ENCODE data around the gene NAALADL2. TPM values are rescaled to one million over a fixed set of nuclear protein-coding genes. Genes with fewer than 3 reads are reported as not detected.

NAALADL2 gene
- total and polyA plus RNA-seq, 9 of the 15 experiments (the other 6 are each of a cell fraction or from before 2014, with no cell fraction given) = 0.29 to 1.1 (median 0.79) TPM; not detected in 1

- no peak overlapping the region for H2AFZ ChIP-seq (ENCODE audit: low read depth, low read length)
- no peak overlapping the region for H3K4me2 ChIP-seq (ENCODE audit: insufficient read depth, low read length)
- DNase-seq (ENCODE audit: extremely low read depth in 1 of 4, low spot score in 3 of 4) = no peak
- ATAC-seq = no peak
- no peak for FAIRE-seq
- intact Hi-C loops (cut with micrococcal nuclease) (no loop called here), in situ Hi-C loops (cut with MboI) (no loop called here)
- TF ChIP-seq MCM7 (IDR thresholded peaks at IDR 0.05) = no peak
- no peak for TF ChIP-seq MECOM (CRISPR knock-in tag; IDR thresholded peaks at IDR 0.05)
- no peak for TF ChIP-seq BDP1 (IDR thresholded peaks at IDR 0.05; ENCODE audit: insufficient read depth, insufficient read length)
- TF ChIP-seq, protein P1, sequence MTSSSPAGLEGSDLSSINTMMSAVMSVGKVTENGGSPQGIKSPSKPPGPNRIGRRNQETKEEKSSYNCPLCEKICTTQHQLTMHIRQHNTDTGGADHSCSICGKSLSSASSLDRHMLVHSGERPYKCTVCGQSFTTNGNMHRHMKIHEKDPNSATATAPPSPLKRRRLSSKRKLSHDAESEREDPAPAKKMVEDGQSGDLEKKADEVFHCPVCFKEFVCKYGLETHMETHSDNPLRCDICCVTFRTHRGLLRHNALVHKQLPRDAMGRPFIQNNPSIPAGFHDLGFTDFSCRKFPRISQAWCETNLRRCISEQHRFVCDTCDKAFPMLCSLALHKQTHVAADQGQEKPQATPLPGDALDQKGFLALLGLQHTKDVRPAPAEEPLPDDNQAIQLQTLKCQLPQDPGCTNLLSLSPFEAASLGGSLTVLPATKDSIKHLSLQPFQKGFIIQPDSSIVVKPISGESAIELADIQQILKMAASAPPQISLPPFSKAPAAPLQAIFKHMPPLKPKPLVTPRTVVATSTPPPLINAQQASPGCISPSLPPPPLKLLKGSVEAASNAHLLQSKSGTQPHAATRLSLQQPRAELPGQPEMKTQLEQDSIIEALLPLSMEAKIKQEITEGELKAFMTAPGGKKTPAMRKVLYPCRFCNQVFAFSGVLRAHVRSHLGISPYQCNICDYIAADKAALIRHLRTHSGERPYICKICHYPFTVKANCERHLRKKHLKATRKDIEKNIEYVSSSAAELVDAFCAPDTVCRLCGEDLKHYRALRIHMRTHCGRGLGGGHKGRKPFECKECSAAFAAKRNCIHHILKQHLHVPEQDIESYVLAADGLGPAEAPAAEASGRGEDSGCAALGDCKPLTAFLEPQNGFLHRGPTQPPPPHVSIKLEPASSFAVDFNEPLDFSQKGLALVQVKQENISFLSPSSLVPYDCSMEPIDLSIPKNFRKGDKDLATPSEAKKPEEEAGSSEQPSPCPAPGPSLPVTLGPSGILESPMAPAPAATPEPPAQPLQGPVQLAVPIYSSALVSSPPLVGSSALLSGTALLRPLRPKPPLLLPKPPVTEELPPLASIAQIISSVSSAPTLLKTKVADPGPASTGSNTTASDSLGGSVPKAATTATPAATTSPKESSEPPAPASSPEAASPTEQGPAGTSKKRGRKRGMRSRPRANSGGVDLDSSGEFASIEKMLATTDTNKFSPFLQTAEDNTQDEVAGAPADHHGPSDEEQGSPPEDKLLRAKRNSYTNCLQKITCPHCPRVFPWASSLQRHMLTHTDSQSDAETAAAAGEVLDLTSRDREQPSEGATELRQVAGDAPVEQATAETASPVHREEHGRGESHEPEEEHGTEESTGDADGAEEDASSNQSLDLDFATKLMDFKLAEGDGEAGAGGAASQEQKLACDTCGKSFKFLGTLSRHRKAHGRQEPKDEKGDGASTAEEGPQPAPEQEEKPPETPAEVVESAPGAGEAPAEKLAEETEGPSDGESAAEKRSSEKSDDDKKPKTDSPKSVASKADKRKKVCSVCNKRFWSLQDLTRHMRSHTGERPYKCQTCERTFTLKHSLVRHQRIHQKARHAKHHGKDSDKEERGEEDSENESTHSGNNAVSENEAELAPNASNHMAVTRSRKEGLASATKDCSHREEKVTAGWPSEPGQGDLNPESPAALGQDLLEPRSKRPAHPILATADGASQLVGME (CRISPR knock-in tag; IDR thresholded peaks at IDR 0.05) = no peak
- no peak for TF ChIP-seq ESRRA (IDR thresholded peaks at IDR 0.05; ENCODE audit: borderline replicate concordance, low read depth)
- TF ChIP-seq USF1 (CRISPR knock-in tag; IDR thresholded peaks at IDR 0.05) = no peak
- TF ChIP-seq, protein P2, sequence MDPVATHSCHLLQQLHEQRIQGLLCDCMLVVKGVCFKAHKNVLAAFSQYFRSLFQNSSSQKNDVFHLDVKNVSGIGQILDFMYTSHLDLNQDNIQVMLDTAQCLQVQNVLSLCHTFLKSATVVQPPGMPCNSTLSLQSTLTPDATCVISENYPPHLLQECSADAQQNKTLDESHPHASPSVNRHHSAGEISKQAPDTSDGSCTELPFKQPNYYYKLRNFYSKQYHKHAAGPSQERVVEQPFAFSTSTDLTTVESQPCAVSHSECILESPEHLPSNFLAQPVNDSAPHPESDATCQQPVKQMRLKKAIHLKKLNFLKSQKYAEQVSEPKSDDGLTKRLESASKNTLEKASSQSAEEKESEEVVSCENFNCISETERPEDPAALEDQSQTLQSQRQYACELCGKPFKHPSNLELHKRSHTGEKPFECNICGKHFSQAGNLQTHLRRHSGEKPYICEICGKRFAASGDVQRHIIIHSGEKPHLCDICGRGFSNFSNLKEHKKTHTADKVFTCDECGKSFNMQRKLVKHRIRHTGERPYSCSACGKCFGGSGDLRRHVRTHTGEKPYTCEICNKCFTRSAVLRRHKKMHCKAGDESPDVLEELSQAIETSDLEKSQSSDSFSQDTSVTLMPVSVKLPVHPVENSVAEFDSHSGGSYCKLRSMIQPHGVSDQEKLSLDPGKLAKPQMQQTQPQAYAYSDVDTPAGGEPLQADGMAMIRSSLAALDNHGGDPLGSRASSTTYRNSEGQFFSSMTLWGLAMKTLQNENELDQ (CRISPR knock-in tag; IDR thresholded peaks at IDR 0.05; ENCODE audit: borderline replicate concordance) = no peak
- no peak for TF ChIP-seq ZNF311 (CRISPR knock-in tag; IDR thresholded peaks at IDR 0.05)
- no peaks in the 10 kb centered on the region; the same call in 1 of the 2 replicates for H3K9me3 ChIP-seq (replicated peaks; ENCODE audit: control insufficient read depth, insufficient read depth, low read depth, low read length)
- H3K27me3 ChIP-seq (ENCODE audit: control insufficient read depth in 2 of 2, insufficient read depth in 2 of 2, low read length in 2 of 2) = no peaks in the 10 kb centered on the region
- H3K79me2 ChIP-seq (ENCODE audit: control insufficient read depth, insufficient read depth, low read length) = no peaks in the 10 kb centered on the region
- no peak overlapping the region for H3K4me3 ChIP-seq
- ChIA-PET CTCF (ENCODE audit: low intra/inter-chr PET ratio) (interaction anchor here (0.6 kb wide), 1 partner anchor 1951 kb away, joined by 3 read pairs; no protein-coding TSS in a partner anchor), POLR2A (no interaction called here)
- no peaks in the 10 kb centered on the region for H3K4me1 ChIP-seq (replicated peaks in 1 of 2; ENCODE audit: control insufficient read depth in 2 of 2, insufficient read depth in 2 of 2, low read length in 2 of 2)
- H3K9me1 ChIP-seq (ENCODE audit: control insufficient read depth, insufficient read depth, low read length) = no peaks in the 10 kb centered on the region
- BruUV-seq (replicated peaks) = no TSS peak
- no peaks in the 10 kb centered on the region for H4K20me1 ChIP-seq (replicated peaks; ENCODE audit: control insufficient read depth, insufficient read depth, low read length)
- H3K27ac ChIP-seq (ENCODE audit: extremely low read depth, low read depth, low read length) = no peak overlapping the region
- no peaks in the 10 kb centered on the region for H3K36me3 ChIP-seq (ENCODE audit: control insufficient read depth, insufficient read depth, low read length)
- H3K9ac ChIP-seq (ENCODE audit: insufficient read depth in 1 of 2, low read depth in 2 of 2, low read length in 2 of 2) = no peak overlapping the region
- 0% methylated on average over 3 of the region's 3 CpGs for WGBS (ENCODE audit: insufficient coverage, low coverage, missing lambda C conversion rate)
These were observed 3.0 kb downstream of the NAALADL2 start for GRCh38 chr3:174862101-174862500.
